ENCODE data around the gene RDH8. TPM values are rescaled to one million over a fixed set of nuclear protein-coding genes. Genes with fewer than 3 reads are reported as not detected.

The RDH8 gene
- total and polyA plus RNA-seq, 2 donors (not counting 1 experiment from before 2014, with no cell fraction given) = 0.06 TPM; not detected in 1

GRCh38 chr19:9991425-9992191 is 21.7 kb upstream of the RDH8 start:
- H3K9me3 ChIP-seq (ENCODE audit: control insufficient read depth, insufficient read depth, low read depth, low read length) = no peaks in the 10 kb centered on the region
- no peaks in the 10 kb centered on the region for H3K36me3 ChIP-seq (ENCODE audit: control insufficient read depth, insufficient read depth, low read length)
- no peak overlapping the region for H3K27ac ChIP-seq (ENCODE audit: insufficient read depth, low read length)
- H3K4me1 ChIP-seq (ENCODE audit: control insufficient read depth, extremely low read depth, insufficient read depth, low read length) = no peaks in the 10 kb centered on the region
- no peaks in the 10 kb centered on the region for H3K79me2 ChIP-seq (ENCODE audit: control insufficient read depth, insufficient read depth, low read length)
- H4K20me1 ChIP-seq (ENCODE audit: control insufficient read depth, extremely low read depth, insufficient read depth, low read length) = no peaks in the 10 kb centered on the region
- H2AFZ ChIP-seq (ENCODE audit: low read length) = no peak overlapping the region
- H3K9ac ChIP-seq (ENCODE audit: insufficient read depth, low read length) = no peak overlapping the region
- DNase-seq (ENCODE audit: low read depth in 2 of 2) = no peak
- no peaks in the 10 kb centered on the region for H3K27me3 ChIP-seq (ENCODE audit: control insufficient read depth, insufficient read depth, low read length)
- H3K4me3 ChIP-seq (replicated peaks in 1 of 4; ENCODE audit: control extremely low read depth in 1 of 4, insufficient read depth in 1 of 4, low read depth in 3 of 4, low read length in 4 of 4) = no peak overlapping the region
- no peak overlapping the region for H3K4me2 ChIP-seq (ENCODE audit: extremely low read depth, insufficient read depth, low read length)
- TF ChIP-seq EZH2 (IDR thresholded peaks at IDR 0.05; ENCODE audit: low read length, missing control alignments) = no peak
- TF ChIP-seq CTCF (conservative IDR thresholded peaks at IDR 0.05 in 1 of 2, IDR thresholded peaks at IDR 0.05 in 1 of 2; ENCODE audit: low read depth in 1 of 2, low read length in 2 of 2) = no peak

GRCh38 chr19:9995084-9995483 is 18.2 kb upstream of the RDH8 start:
- H3K9ac ChIP-seq (ENCODE audit: insufficient read depth, low read length) = no peak overlapping the region
- no peaks in the 10 kb centered on the region for H3K27me3 ChIP-seq (ENCODE audit: control insufficient read depth, insufficient read depth, low read length)
- H3K79me2 ChIP-seq (ENCODE audit: control insufficient read depth, insufficient read depth, low read length) = no peaks in the 10 kb centered on the region
- no peak overlapping the region for H2AFZ ChIP-seq (ENCODE audit: low read length)
- no peaks in the 10 kb centered on the region for H4K20me1 ChIP-seq (ENCODE audit: control insufficient read depth, extremely low read depth, insufficient read depth, low read length)
- no peak overlapping the region for H3K4me2 ChIP-seq (ENCODE audit: extremely low read depth, insufficient read depth, low read length)
- no peaks in the 10 kb centered on the region for H3K36me3 ChIP-seq (ENCODE audit: control insufficient read depth, insufficient read depth, low read length)
- no peak overlapping the region for H3K27ac ChIP-seq (ENCODE audit: insufficient read depth, low read length)
- DNase-seq (ENCODE audit: low read depth in 2 of 2) = no peak
- H3K9me3 ChIP-seq (ENCODE audit: control insufficient read depth, insufficient read depth, low read depth, low read length) = no peaks in the 10 kb centered on the region
- H3K4me3 ChIP-seq (replicated peaks in 1 of 4; ENCODE audit: control extremely low read depth in 1 of 4, insufficient read depth in 1 of 4, low read depth in 3 of 4, low read length in 4 of 4) = no peak overlapping the region
- no peaks in the 10 kb centered on the region for H3K4me1 ChIP-seq (ENCODE audit: control insufficient read depth, extremely low read depth, insufficient read depth, low read length)
- TF ChIP-seq EZH2 (IDR thresholded peaks at IDR 0.05; ENCODE audit: low read length, missing control alignments) (no peak), CTCF (conservative IDR thresholded peaks at IDR 0.05 in 1 of 2, IDR thresholded peaks at IDR 0.05 in 1 of 2; ENCODE audit: low read depth in 1 of 2, low read length in 2 of 2) (no peak)

GRCh38 chr19:9995999-9996398 is 17.3 kb upstream of the RDH8 start:
- H3K27me3 ChIP-seq (ENCODE audit: control insufficient read depth, insufficient read depth, low read length) = no peaks in the 10 kb centered on the region
- no peak overlapping the region for H3K4me2 ChIP-seq (ENCODE audit: extremely low read depth, insufficient read depth, low read length)
- H4K20me1 ChIP-seq (ENCODE audit: control insufficient read depth, extremely low read depth, insufficient read depth, low read length) = no peaks in the 10 kb centered on the region
- H3K79me2 ChIP-seq (ENCODE audit: control insufficient read depth, insufficient read depth, low read length) = no peaks in the 10 kb centered on the region
- H3K9ac ChIP-seq (ENCODE audit: insufficient read depth, low read length) = no peak overlapping the region
- H3K27ac ChIP-seq (ENCODE audit: insufficient read depth, low read length) = no peak overlapping the region
- no peaks in the 10 kb centered on the region for H3K36me3 ChIP-seq (ENCODE audit: control insufficient read depth, insufficient read depth, low read length)
- DNase-seq (ENCODE audit: low read depth in 2 of 2) = peak in 1 of 2 donors; percentile 8
- no peak overlapping the region for H3K4me3 ChIP-seq (replicated peaks in 1 of 4; ENCODE audit: control extremely low read depth in 1 of 4, insufficient read depth in 1 of 4, low read depth in 3 of 4, low read length in 4 of 4)
- TF ChIP-seq EZH2 (IDR thresholded peaks at IDR 0.05; ENCODE audit: low read length, missing control alignments) (no peak), CTCF (conservative IDR thresholded peaks at IDR 0.05 in 1 of 2, IDR thresholded peaks at IDR 0.05 in 1 of 2; ENCODE audit: low read depth in 1 of 2, low read length in 2 of 2) (no peak)
- no peak overlapping the region for H2AFZ ChIP-seq (ENCODE audit: low read length)
- no peaks in the 10 kb centered on the region for H3K9me3 ChIP-seq (ENCODE audit: control insufficient read depth, insufficient read depth, low read depth, low read length)
- no peaks in the 10 kb centered on the region for H3K4me1 ChIP-seq (ENCODE audit: control insufficient read depth, extremely low read depth, insufficient read depth, low read length)

Data from fibroblast of lung (primary cell).